Parathyroid adenoma (tissue), 2 donors: ENCODE measurements around the gene EIF3M.

ENCODE experiments used
- H2AFZ ChIP-seq: fragments of 300-600 bp; sonication (generic); one replicate; pipeline ENCODE4 v1.7.0; 2017; ENCODE audit warnings: antibody characterized with exemption, mild to moderate bottlenecking
- H3K27ac ChIP-seq: fragments of 300-600 bp; sonication (generic); one replicate; pipeline ENCODE4 v1.7.0; 2017
- H3K27me3 ChIP-seq: fragments of 300-600 bp; sonication (generic); one replicate; pipeline ENCODE4 v1.7.0; 2017; ENCODE audit warnings: low read length; ENCODE audit not compliant: control insufficient read depth, insufficient read depth
- H3K36me3 ChIP-seq: fragments of 300-600 bp; sonication (generic); one replicate; pipeline ENCODE4 v1.7.0; 2017; ENCODE audit warnings: low read length; ENCODE audit not compliant: control insufficient read depth, insufficient read depth
- H3K4me1 ChIP-seq: fragments of 300-600 bp; sonication (generic); one replicate; pipeline ENCODE4 v1.7.0; 2017; ENCODE audit warnings: control low read depth
- H3K4me2 ChIP-seq: fragments of 300-600 bp; sonication (generic); one replicate; pipeline ENCODE4 v1.7.0; 2017; ENCODE audit warnings: low read length
- H3K4me3 ChIP-seq: fragments of 300-600 bp; sonication (generic); one replicate; pipeline ENCODE4 v1.7.0; 2017; ENCODE audit warnings: low read depth, low read length
- H3K79me2 ChIP-seq: fragments of 300-600 bp; sonication (generic); one replicate; pipeline ENCODE4 v1.7.0; 2017; ENCODE audit warnings: control low read depth
- H3K9ac ChIP-seq: fragments of 300-600 bp; sonication (generic); one replicate; pipeline ENCODE4 v1.7.0; 2017; ENCODE audit warnings: mild to moderate bottlenecking
- H3K9me3 ChIP-seq: fragments of 300-600 bp; sonication (generic); one replicate; pipeline ENCODE4 v1.7.0; 2017; ENCODE audit warnings: low read length; ENCODE audit not compliant: control insufficient read depth
- TF ChIP-seq, protein P1 (sequence below): fragments of 300-600 bp; sonication (generic); IDR thresholded peaks from one replicate; pipeline ENCODE4 v1.7.0; 2017; ENCODE audit warnings: antibody characterized with exemption, mild to moderate bottlenecking
- donor health status: primary hyperparathyroidism.

EIF3M gene

DNA sequence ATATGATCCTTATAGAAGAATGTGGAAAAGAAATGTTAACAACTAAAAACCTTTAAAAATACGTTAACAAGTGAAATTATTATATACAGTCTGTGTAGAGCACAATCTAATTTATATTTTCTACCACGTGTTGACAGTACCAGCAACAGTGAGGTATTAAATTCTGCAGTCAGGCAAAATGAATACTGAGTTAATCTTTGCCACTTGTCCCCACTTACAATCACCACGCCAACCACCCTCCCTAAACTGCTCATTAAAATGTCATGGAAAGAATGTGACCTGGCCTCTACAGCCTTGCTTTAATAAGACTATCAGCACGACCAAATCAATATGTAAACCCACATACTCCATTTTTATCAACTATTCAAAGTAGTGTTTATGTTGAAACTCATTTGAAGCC is 28.5 kb upstream of the EIF3M start:
- no peak overlapping the region for H2AFZ ChIP-seq
- TF ChIP-seq, protein P1, sequence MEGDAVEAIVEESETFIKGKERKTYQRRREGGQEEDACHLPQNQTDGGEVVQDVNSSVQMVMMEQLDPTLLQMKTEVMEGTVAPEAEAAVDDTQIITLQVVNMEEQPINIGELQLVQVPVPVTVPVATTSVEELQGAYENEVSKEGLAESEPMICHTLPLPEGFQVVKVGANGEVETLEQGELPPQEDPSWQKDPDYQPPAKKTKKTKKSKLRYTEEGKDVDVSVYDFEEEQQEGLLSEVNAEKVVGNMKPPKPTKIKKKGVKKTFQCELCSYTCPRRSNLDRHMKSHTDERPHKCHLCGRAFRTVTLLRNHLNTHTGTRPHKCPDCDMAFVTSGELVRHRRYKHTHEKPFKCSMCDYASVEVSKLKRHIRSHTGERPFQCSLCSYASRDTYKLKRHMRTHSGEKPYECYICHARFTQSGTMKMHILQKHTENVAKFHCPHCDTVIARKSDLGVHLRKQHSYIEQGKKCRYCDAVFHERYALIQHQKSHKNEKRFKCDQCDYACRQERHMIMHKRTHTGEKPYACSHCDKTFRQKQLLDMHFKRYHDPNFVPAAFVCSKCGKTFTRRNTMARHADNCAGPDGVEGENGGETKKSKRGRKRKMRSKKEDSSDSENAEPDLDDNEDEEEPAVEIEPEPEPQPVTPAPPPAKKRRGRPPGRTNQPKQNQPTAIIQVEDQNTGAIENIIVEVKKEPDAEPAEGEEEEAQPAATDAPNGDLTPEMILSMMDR: no peak

DNA sequence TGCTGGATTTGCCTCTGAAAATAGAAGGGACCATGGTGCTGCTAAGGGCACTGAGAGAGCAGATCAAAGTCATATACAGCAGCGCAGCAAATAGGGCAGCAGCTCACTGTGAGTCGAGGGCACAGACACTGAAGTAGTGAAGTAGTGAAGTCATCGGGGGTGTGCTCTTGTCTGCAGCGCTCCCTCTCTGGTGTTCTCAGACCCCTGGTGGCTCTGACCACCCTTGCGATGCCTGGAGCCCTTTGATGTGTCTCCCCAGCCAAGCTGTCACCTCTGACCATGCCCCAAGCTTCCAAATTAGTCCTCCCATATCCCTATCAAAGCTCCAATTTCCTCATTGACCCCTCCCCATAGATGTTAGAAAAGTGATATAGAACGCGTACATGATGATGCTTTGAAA is 27.7 kb upstream of the EIF3M start:
- Histone ChIP-seq H3K9ac (no peak overlapping the region), H3K4me3 (no peak overlapping the region)
- TF ChIP-seq, protein P1: no peak

More for the DNA sequence above, 28.5 kb upstream of the EIF3M start:
- H3K79me2 ChIP-seq: no peaks in the 10 kb centered on the region
- H3K9me3 ChIP-seq: no peaks in the 10 kb centered on the region
- H3K4me3 ChIP-seq: no peak overlapping the region
- no peaks in the 10 kb centered on the region for H3K27me3 ChIP-seq
- no peak overlapping the region for H3K9ac ChIP-seq
- no peaks in the 10 kb centered on the region for H3K4me1 ChIP-seq
- no peak overlapping the region for H3K4me2 ChIP-seq
- H3K27ac ChIP-seq: no peak overlapping the region
- H3K36me3 ChIP-seq: no peaks in the 10 kb centered on the region

DNA sequence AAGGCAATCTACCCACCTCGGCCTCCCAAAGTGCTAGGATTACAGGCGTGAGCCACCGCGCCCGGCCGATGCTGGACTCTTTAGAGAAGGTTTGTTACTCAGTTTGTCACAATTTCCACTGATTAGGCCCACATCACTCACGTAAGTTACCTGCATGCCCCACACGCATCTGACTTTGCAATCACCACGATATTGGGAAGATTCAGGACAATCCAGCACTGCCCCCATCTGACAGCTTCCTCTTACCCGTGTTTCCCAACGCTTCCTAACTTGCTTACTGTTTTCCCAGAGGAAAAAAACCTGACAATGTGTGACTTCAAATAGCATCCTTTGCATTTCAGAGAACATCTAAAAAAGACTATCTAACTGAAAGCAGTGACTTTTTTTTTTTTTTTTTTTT is 21.8 kb upstream of the EIF3M start:
- H3K27ac ChIP-seq: no peak overlapping the region
- TF ChIP-seq, protein P1: no peak

More for the DNA sequence above, 27.7 kb upstream of the EIF3M start:
- Histone ChIP-seq H3K36me3 (no peaks in the 10 kb centered on the region), H2AFZ (no peak overlapping the region), H3K4me1 (no peaks in the 10 kb centered on the region), H3K79me2 (no peaks in the 10 kb centered on the region), H3K9me3 (no peaks in the 10 kb centered on the region), H3K27me3 (no peaks in the 10 kb centered on the region), H3K27ac (no peak overlapping the region), H3K4me2 (no peak overlapping the region)

DNA sequence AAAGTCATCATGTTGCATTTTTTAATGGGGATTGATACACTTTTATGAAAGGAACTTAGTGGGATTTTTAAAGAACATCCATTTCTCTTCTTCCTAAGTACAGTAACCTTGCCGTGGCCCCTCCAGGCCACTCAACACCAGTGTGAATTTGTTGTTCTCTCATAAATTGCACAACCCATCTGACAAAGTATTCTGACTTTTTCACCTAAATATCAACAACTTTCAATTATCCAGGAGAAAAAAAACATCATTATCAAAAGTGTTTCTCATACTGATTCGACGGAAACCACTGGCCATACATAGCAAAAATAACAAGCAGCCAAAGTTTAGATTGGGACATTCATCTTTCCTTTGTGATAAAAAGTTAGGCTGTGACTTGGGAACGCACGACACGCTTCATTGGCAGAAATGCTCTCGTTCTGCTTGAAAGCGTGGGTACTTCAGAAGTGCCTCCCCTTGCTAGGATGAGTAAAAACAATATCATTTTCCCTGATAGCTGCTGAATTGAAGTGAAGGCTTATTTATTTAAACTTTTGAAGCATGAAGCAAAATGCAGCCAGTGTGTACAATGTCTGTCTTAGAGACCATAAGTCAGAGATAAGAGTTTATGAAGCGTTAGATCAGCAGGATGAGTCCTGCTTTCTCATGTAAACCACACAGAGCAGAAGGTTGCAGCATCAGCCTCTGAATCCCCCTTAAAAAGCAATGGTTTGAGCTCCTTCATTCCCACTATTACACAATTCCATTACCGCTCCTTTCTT is 20.6 kb upstream of the EIF3M start:
- Histone ChIP-seq H3K9ac (no peak overlapping the region), H3K79me2 (no peaks in the 10 kb centered on the region), H3K36me3 (no peaks in the 10 kb centered on the region), H3K27ac (no peak overlapping the region), H3K4me1 (no peaks in the 10 kb centered on the region), H3K4me3 (no peak overlapping the region), H2AFZ (no peak overlapping the region), H3K27me3 (no peaks in the 10 kb centered on the region), H3K9me3 (no peaks in the 10 kb centered on the region), H3K4me2 (no peak overlapping the region)
- TF ChIP-seq, protein P1: no peak

More for the DNA sequence above, 21.8 kb upstream of the EIF3M start:
- H3K36me3 ChIP-seq: no peaks in the 10 kb centered on the region
- no peaks in the 10 kb centered on the region for H3K79me2 ChIP-seq
- no peak overlapping the region for H2AFZ ChIP-seq
- H3K4me2 ChIP-seq: no peak overlapping the region
- H3K4me3 ChIP-seq: no peak overlapping the region
- H3K9ac ChIP-seq: no peak overlapping the region
- no peaks in the 10 kb centered on the region for H3K9me3 ChIP-seq
- no peaks in the 10 kb centered on the region for H3K27me3 ChIP-seq
- no peaks in the 10 kb centered on the region for H3K4me1 ChIP-seq

DNA sequence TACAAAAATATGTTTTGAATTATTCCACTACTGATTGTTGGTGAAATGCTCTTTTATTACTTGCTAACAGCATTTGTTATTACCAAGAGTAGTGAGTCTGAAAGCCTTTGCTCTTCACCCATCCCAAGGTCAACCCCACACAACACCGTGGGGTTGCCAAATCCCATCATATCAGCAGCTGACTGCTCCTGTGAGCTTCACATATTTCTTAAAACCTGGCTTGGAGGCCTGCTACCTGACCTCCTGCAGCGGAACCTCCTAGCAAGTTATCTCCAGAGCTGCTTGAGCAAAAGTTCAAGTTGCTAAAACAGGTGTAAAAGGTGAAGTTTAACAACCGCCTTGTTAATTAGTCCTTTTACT is 20.1 kb upstream of the EIF3M start:
- Histone ChIP-seq H3K9me3 (no peaks in the 10 kb centered on the region), H3K4me3 (no peak overlapping the region), H3K4me2 (no peak overlapping the region), H2AFZ (no peak overlapping the region), H3K27me3 (no peaks in the 10 kb centered on the region), H3K4me1 (no peaks in the 10 kb centered on the region), H3K9ac (no peak overlapping the region), H3K79me2 (no peaks in the 10 kb centered on the region), H3K27ac (no peak overlapping the region), H3K36me3 (no peaks in the 10 kb centered on the region)
- TF ChIP-seq, protein P1: no peak
